Heart left ventricle (tissue), 16 donors: ENCODE measurements around the gene TMEM33. TPM values are rescaled to one million over a fixed set of nuclear protein-coding genes. Genes with fewer than 3 reads are reported as not detected.

Experiments used
- ATAC-seq, 4 donors: fragments of 200-7000 bp; cut with Tn5 transposase; one replicate each; pipeline ENCODE4 v1.9.1; 2020 to 2022; ENCODE audit warnings: moderate library complexity in 4 of 4, mild to moderate bottlenecking in 3 of 4, moderate number of reproducible peaks in 1 of 4
- DNase-seq, 5 donors: peaks; one replicate each; pipeline ENCODE4 v3.0.0-alpha.2; 2020
- H3K27ac ChIP-seq, 12 donors: fragments of 200-600 bp; sonication (generic) in 4 of 12; one replicate each; pipeline versions ENCODE4 v1.5.0 to v1.8.0; 2016 to 2022; ENCODE audit warnings: mild to moderate bottlenecking in 2 of 12
- H3K27me3 ChIP-seq, 9 donors: fragments of 200-600 bp; sonication (generic) in 2 of 9; one replicate each; pipeline versions ENCODE4 v1.5.1 to v1.8.0; 2016 to 2022; ENCODE audit warnings: mild to moderate bottlenecking in 3 of 9
- H3K36me3 ChIP-seq, 9 donors: fragments of 200-600 bp; sonication (generic) in 2 of 9; one replicate each; pipeline versions ENCODE4 v1.5.0 to v1.8.0; 2018 to 2022; ENCODE audit warnings: mild to moderate bottlenecking in 2 of 9
- H3K4me1 ChIP-seq, 12 donors: fragments of 200-600 bp; sonication (generic) in 4 of 12; one replicate each; pipeline versions ENCODE4 v1.5.0 to v1.8.0; 2016 to 2022; ENCODE audit warnings: mild to moderate bottlenecking in 3 of 12
- H3K4me3 ChIP-seq, 12 donors: fragments of 200-600 bp; sonication (generic) in 4 of 12; one replicate each; pipeline versions ENCODE4 v1.5.0 to v1.8.0; 2017 to 2022; ENCODE audit warnings: mild to moderate bottlenecking in 9 of 12, moderate library complexity in 4 of 12
- H3K9me3 ChIP-seq, 12 donors: fragments of 200-600 bp; sonication (generic) in 4 of 12; one replicate each; pipeline versions ENCODE4 v1.5.0 to v1.8.0; 2016 to 2022; ENCODE audit warnings: mild to moderate bottlenecking in 1 of 12
- POLR2A ChIP-seq, 2 donors: fragments of 450-650 bp; IDR thresholded peaks; one replicate each; pipeline ENCODE4 v1.6.1; 2017; ENCODE audit warnings: antibody characterized with exemption in 2 of 2, mild to moderate bottlenecking in 2 of 2, moderate library complexity in 2 of 2
- WGBS, 4 donors: extraction: QIAGEN DNeasy Blood & Tissue Kit in 2 of 4; methylation state at CpG; one replicate each; pipeline versions ENCODE4 v1.1.5 to v1.1.7; 2013 to 2018; 5-methylcytosine and 5-hydroxymethylcytosine counted together
- intact Hi-C, 10 donors: fragments of 100-400 bp; cut with DNase I; formaldehyde crosslinking; loops; one replicate each; pipeline versions ENCODE4 v1.11.1 to v1.14.2; 2022
- polyA plus RNA-seq, 2 donors: library from polyadenylated mRNA; stranded (reverse); fragments of 200-250 nt; gene quantifications; one replicate each; pipeline ENCODE4 v1.2.3, GENCODE V29; 2013
- total RNA-seq, 9 donors: library from RNA; depleted of rRNA in 2 of 9; stranded (reverse); fragments of >200 nt in 2 of 9; fragmentation: NEBNext Ultra II Directional in 3 of 9; extraction: Animal tissue kit (Norgen Biotek cat#: 25700) in 3 of 9; gene quantifications; one replicate each; pipeline versions ENCODE4 v1.1.0 to v1.2.4, GENCODE V29; 2016 to 2023
- TF ChIP-seq, protein P1 (sequence below), 12 donors: fragments of 200-600 bp; sonication (generic) in 4 of 12; IDR thresholded peaks; one replicate each; pipeline versions ENCODE4 v1.5.0 to v1.8.0; 2018 to 2022; ENCODE audit warnings: antibody characterized with exemption in 12 of 12, mild to moderate bottlenecking in 5 of 12
- donor health status: ischemic (EF 13 %, LVEDD 7.1; RV severe dilation, severe dysfunction).
- donor health status: healthy with polysubstance abuse.
- donor health status: DM: no; HTN: yes; CAD: no.
- donor health status: DM: no; HTN: no; CAD: no.
- donor health status: ischemic (EF 25% LVEDD 6.9; RV normal size, moderate dysfunction).
- donor health status: ischemic (EF 25% LVEDD 5.7; RV mildly dilated, moderate dysfunction).
- donor health status: healthy.
- donor health status: DM: yes; HTN: yes; CAD: no.
- donor health status: ischemic (EF 35%, LVEDD 5.7; RV mildly dilated, moderate dysfunction).
- donor health status: nonischemic (EF 11% LVEDD 7.7; RV severe dilation, severe dysfunction).
- donor health status: DM: yes; HTN: yes; CAD: no.
- donor health status: PGD.
- donor health status: ischemic (EF 29% LVEDD 5.4; RV normal size, mild dysfunction).
- donor health status: nonischemic (EF 23%, LVEDD 6.1; RV moderate dilation, normal function).

Gene TMEM33
- total and polyA plus RNA-seq, 11 donors: 5.4 to 41.5 (median 26.8) TPM

GRCh38 chr4:42008011-42008786, 73.0 kb downstream of the TMEM33 start:
- peak overlapping the region in 11 of 12 donors; percentile 2 to 71 (median 53) for H3K27ac ChIP-seq
- WGBS, 4 donors: 68 to 79% (median 72%) methylated on average over 3 of the region's 3 CpGs
- H3K36me3 ChIP-seq: peaks cover 0 to 66% (median 19%) of the 10 kb centered on the region in 9 donors
- TF ChIP-seq, protein P1, sequence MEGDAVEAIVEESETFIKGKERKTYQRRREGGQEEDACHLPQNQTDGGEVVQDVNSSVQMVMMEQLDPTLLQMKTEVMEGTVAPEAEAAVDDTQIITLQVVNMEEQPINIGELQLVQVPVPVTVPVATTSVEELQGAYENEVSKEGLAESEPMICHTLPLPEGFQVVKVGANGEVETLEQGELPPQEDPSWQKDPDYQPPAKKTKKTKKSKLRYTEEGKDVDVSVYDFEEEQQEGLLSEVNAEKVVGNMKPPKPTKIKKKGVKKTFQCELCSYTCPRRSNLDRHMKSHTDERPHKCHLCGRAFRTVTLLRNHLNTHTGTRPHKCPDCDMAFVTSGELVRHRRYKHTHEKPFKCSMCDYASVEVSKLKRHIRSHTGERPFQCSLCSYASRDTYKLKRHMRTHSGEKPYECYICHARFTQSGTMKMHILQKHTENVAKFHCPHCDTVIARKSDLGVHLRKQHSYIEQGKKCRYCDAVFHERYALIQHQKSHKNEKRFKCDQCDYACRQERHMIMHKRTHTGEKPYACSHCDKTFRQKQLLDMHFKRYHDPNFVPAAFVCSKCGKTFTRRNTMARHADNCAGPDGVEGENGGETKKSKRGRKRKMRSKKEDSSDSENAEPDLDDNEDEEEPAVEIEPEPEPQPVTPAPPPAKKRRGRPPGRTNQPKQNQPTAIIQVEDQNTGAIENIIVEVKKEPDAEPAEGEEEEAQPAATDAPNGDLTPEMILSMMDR (IDR thresholded peaks at IDR 0.05): no peak
- TF ChIP-seq POLR2A (IDR thresholded peaks at IDR 0.05): no peak
- H3K9me3 ChIP-seq: no peaks in the 10 kb centered on the region
- H3K27me3 ChIP-seq: no peaks in the 10 kb centered on the region
- intact Hi-C loops: no loop called here
- DNase-seq (no peak), ATAC-seq (peak; percentile 80 to 93 (median 86))
- peaks cover 0 to 38% (median 12%) of the 10 kb centered on the region in 12 donors for H3K4me1 ChIP-seq
- no peak overlapping the region for H3K4me3 ChIP-seq

Other genes starting within 250 kb of the TMEM33 start
- not detected for gene PHOX2B, start 186.7 kb upstream of the TMEM33 start, total RNA-seq
- not detected for gene PHOX2B, start 186.7 kb upstream of the TMEM33 start, polyA plus RNA-seq
- gene DCAF4L1, start 46.3 kb downstream of the TMEM33 start, total RNA-seq: under 1 TPM; 0.05 to 0.46 (median 0.27) TPM
- under 1 TPM; 0.11 to 0.15 TPM for gene DCAF4L1, start 46.3 kb downstream of the TMEM33 start, polyA plus RNA-seq
- 10 to 100 TPM; 48.9 to 99.2 (median 74.5) TPM for gene SLC30A9, start 55.1 kb downstream of the TMEM33 start, total RNA-seq
- 10 to 100 TPM; 10.3 to 31.7 TPM for gene SLC30A9, start 55.1 kb downstream of the TMEM33 start, polyA plus RNA-seq
- under 1 TPM in 4 of 9 donors, not detected in 5; 0.02 to 0.28 (median 0.06) TPM for gene BEND4, start 217.2 kb downstream of the TMEM33 start, total RNA-seq
- under 1 TPM in 1 of 2 donors, not detected in 1; 0.01 TPM for gene BEND4, start 217.2 kb downstream of the TMEM33 start, polyA plus RNA-seq